ENCODE data around the gene LDLRAD2.
"Not testable (repeated sequence)": the region's sequence is repeated elsewhere in the genome, so short reads cannot be mapped to it uniquely, and the experiment has no call there.

LDLRAD2 gene, protein sequence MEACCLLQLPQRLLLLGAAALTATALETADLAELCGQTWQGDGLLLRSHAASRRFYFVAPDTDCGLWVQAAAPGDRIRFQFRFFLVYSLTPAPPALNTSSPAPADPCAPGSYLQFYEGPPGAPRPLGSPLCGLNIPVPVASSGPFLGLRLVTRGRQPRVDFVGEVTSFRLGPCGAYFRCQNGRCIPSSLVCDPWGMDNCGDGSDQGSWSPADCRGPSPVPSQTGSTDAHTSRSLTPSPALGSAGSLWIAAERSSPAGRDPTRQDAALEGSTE

DNA sequence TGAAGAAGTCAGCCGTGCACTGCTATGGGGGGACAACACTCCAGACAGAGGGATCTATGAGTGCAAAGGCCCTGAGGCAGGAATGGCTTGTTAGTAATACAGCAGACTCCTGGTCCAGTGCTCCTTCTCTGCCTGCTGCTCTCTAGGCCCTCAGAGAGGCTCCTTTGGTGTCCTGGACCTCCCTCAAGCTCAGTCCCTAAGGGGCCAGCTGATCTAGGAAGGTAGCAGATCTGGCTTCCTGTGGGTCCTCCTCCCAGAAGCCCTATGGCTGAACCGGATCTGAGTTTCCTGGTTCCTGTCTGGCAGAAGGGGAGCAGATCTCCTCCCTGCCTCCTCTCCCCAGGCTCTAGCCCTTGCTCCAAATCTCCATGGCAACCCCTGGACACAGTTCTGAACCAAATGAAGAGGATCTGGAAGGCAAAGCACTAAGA is at the start of gene LDLRAD2:
Gene LDLRAD2, plus strand, starts transcription at position 391 of the 431 bp plus-strand sequence. CDS start 187 bp downstream, outside the sequence.
- no peaks in the 10 kb centered on the region for H3K9me3 Mint-ChIP-seq
- H3K36me3 Mint-ChIP-seq (ENCODE audit: insufficient read depth), result no peaks in the 10 kb centered on the region
- DNase-seq (ENCODE audit: low spot score in 2 of 2) (no peak), ATAC-seq (replicated peaks; ENCODE audit: extremely low read depth, poor library complexity, severe bottlenecking) (no peak)
- H3K4me3 Mint-ChIP-seq, result no peak within 1 kb of the TSS
- H3K4me1 Mint-ChIP-seq, result no peaks in the 10 kb centered on the region
- H3K27ac Mint-ChIP-seq (ENCODE audit: low read depth), result no peak within 1 kb of the TSS
- H3K27me3 Mint-ChIP-seq, result peaks cover 30% of the 10 kb centered on the region

DNA sequence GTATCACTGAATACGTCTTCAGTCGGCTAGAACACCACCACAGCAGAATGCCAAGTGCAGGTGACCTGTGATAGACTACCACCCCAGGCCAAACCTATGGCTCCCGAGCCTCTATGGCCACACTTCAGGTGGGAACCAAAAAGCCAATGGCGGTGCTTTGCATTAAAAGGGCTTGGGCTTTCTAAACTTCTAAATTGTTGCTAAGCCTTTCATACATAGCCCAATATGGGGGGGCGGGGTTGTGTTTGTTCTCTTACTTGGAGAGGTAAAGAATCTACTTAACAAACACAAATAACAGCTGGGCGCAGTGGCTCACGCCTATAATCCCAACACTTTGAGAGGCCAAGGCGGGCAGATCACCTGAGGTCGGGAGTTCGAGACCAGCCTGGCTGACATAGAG is 48.8 kb upstream of the LDLRAD2 start:
- H3K4me3 Mint-ChIP-seq, result no peak overlapping the region
- peaks cover 51% of the 10 kb centered on the region for H3K4me1 Mint-ChIP-seq
- peaks cover 5% of the 10 kb centered on the region for H3K36me3 Mint-ChIP-seq (ENCODE audit: insufficient read depth)
- no peaks in the 10 kb centered on the region for H3K27me3 Mint-ChIP-seq
- no peak for ATAC-seq (replicated peaks; ENCODE audit: extremely low read depth, poor library complexity, severe bottlenecking)
- no peaks in the 10 kb centered on the region for H3K9me3 Mint-ChIP-seq
- H3K27ac Mint-ChIP-seq (ENCODE audit: low read depth), result peak overlapping the region; percentile 7
- no peak for DNase-seq (ENCODE audit: low spot score in 2 of 2)

DNA sequence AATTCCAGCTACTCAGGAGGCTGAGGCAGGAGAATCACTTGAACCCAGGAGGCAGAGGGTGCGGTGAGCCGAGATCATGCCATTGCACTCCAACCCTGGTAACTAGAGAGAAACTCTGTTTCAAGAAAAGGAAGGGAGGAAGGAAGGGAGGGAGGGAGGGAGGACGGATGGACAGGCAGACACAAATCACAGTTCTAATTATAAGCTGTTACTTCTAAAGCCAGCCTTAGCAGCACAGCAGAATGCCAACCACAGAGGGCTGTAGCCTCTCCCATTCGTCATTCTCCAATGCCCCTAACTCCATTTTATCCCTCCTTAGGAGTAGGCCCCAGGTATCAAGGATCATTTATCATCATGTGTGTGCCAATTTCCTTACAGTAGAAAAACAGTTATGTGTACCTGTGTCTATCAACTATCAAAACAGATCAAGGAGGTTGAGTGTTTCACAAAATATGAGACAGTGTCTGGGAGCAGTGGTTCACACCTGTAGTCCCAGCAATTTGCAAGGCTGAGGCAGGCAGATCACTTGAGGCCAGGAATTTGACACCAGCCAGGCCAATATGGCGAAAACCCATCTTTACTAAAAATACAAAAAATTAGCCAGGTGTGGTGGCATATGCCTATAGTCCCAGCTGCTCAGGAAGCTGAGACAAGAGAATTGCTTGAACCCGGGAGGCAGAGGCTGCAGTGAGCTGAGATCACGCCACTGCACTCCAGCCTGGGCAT is 48.2 kb upstream of the LDLRAD2 start:
- ATAC-seq (replicated peaks; ENCODE audit: extremely low read depth, poor library complexity, severe bottlenecking) (no peak), DNase-seq (ENCODE audit: low spot score in 2 of 2) (no peak)
- Mint-ChIP-seq H3K36me3 (ENCODE audit: insufficient read depth) (peaks cover 7% of the 10 kb centered on the region), H3K27ac (ENCODE audit: low read depth) (no peak overlapping the region), H3K27me3 (no peaks in the 10 kb centered on the region), H3K9me3 (no peaks in the 10 kb centered on the region), H3K4me3 (no peak overlapping the region), H3K4me1 (peaks cover 52% of the 10 kb centered on the region)

DNA sequence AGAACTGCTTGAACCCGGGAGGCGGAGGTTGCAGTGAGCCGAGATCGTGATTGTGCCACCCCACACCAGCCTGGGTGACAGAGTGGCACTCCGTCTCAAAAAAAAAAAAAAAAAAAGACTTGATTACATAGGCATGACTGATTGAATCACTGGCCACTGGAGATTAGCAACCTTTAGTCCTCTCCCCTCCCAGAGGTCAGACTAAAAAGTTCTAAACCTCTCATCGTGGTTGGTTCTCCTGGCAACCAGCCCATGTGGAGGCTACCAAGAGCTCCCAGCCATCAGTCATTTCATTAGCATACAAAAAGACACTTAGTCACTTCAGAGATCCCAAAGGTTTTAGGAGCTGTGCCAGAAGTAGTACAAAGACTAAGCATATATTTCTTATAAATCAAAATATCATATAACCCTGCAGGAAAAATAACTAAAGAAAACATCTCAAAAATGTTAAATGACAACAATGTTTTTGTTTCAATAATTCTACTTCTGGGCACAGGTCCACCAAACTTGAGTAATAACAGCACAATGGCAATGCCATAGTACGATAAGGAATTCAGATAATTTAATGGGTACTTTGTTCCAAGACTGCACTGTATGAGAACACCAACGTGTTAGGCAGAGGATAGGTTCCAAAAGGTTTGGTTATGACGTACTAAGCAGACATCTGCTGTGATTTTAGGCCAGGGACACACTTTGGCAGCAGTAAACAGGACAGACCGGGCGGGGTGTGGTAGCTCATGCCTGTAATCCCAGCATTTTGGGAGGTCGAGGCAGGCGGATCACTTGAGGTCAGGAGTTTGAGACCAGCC is 47.2 kb upstream of the LDLRAD2 start:
- Mint-ChIP-seq H3K27me3 (no peaks in the 10 kb centered on the region), H3K36me3 (ENCODE audit: insufficient read depth) (peaks cover 10% of the 10 kb centered on the region), H3K9me3 (no peaks in the 10 kb centered on the region), H3K27ac (ENCODE audit: low read depth) (no peak overlapping the region), H3K4me1 (peaks cover 53% of the 10 kb centered on the region), H3K4me3 (no peak overlapping the region)
- DNase-seq (ENCODE audit: low spot score in 2 of 2) (no peak), ATAC-seq (replicated peaks; ENCODE audit: extremely low read depth, poor library complexity, severe bottlenecking) (no peak)

DNA sequence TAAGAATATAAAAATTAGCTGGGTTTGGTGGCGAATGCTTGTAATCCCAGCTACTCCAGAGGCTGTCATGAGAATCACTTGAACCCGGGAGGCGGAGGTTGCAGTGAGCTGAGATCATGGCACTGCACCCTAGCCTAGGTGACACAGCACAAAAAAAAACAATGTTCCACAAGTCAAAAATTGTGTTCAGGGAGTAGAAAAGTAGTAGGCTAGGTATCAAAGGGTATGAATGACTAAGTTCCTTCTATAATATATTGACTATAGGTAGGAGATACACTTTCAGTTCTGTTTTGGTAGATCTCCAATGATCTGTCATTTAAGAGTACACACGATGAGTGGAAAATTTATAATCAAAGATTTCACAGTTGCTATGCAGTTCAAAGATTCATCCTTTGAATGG is 45.9 kb upstream of the LDLRAD2 start:
- no peak for ATAC-seq (replicated peaks; ENCODE audit: extremely low read depth, poor library complexity, severe bottlenecking)
- Mint-ChIP-seq H3K4me1 (peaks cover 55% of the 10 kb centered on the region), H3K27me3 (no peaks in the 10 kb centered on the region), H3K36me3 (ENCODE audit: insufficient read depth) (peaks cover 12% of the 10 kb centered on the region), H3K4me3 (no peak overlapping the region), H3K9me3 (no peaks in the 10 kb centered on the region), H3K27ac (ENCODE audit: low read depth) (peak overlapping the region; percentile 46)
- DNase-seq (ENCODE audit: low spot score in 2 of 2), result no peak

DNA sequence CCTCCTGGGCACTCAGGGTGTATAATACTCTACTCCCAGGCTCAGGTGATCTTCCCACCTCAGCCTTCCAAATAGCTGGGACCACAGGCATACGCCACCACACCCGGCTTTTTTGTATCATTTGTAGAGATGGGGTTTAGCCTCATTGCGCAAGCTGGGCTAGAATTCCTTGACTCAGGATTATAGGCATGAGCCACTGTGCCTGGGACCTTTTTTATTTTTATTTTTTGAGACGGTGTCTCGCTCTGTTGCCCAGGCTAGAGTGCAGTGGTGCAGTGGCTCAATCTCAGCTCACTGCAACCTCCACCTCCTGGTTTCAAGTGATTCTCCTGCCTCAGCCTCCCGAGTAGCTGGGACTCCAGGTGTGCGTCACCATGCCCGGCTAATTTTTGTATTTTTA is 45.0 kb upstream of the LDLRAD2 start:
- H3K9me3 Mint-ChIP-seq; H3K27ac Mint-ChIP-seq (ENCODE audit: low read depth); ATAC-seq (replicated peaks; ENCODE audit: extremely low read depth, poor library complexity, severe bottlenecking); H3K27me3 Mint-ChIP-seq; H3K4me3 Mint-ChIP-seq; DNase-seq (ENCODE audit: low spot score in 2 of 2): not testable (repeated sequence)
- Mint-ChIP-seq H3K4me1 (peaks cover 50% of the 10 kb centered on the region), H3K36me3 (ENCODE audit: insufficient read depth) (peaks cover 12% of the 10 kb centered on the region)

DNA sequence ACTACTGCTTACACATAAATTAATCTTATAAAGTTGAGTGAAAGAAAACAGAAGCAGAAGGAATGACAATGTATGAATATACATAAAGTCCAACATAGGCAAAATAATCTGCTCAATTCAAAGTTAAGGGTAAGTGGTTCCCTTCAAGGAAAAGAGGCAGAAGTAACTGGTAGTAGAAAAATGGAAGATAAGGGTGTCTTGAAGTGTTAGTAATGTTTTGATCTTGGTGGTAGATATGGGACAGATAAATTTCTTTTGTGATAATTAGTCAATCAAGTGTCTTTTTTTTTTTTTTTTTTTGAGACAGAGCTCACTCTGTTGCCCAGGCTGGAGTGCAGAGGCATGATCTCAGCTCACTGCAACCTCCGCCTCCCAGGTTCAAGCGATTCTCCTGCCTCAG is 41.9 kb upstream of the LDLRAD2 start:
- H3K4me1 Mint-ChIP-seq, result peaks cover 49% of the 10 kb centered on the region
- ATAC-seq (replicated peaks; ENCODE audit: extremely low read depth, poor library complexity, severe bottlenecking), result no peak
- peak overlapping the region; percentile 65 for H3K27ac Mint-ChIP-seq (ENCODE audit: low read depth)
- H3K9me3 Mint-ChIP-seq, result no peaks in the 10 kb centered on the region
- H3K4me3 Mint-ChIP-seq, result no peak overlapping the region
- no peaks in the 10 kb centered on the region for H3K27me3 Mint-ChIP-seq
- no peak for DNase-seq (ENCODE audit: low spot score in 2 of 2)
- peaks cover 16% of the 10 kb centered on the region for H3K36me3 Mint-ChIP-seq (ENCODE audit: insufficient read depth)

DNA sequence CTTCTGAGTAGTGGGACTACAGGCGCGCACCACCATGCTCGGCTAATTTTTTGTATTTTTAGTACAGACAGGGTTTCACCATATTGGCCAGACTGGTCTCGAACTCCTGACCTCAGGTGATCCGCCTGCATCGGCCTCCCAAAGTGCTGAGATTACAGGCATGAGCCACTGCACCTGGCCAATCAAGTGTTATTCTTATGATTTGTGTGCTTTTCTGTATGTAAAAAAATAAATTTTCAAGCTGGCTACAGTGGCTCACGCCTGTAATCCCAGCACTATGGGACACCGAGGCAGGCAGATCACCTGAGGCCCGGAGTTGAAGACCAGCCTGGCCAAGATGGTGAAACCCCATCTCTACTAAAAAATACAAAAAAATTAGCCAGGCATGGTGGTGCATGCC is 41.5 kb upstream of the LDLRAD2 start:
- peak overlapping the region; percentile 65 for H3K27ac Mint-ChIP-seq (ENCODE audit: low read depth)

DNA sequence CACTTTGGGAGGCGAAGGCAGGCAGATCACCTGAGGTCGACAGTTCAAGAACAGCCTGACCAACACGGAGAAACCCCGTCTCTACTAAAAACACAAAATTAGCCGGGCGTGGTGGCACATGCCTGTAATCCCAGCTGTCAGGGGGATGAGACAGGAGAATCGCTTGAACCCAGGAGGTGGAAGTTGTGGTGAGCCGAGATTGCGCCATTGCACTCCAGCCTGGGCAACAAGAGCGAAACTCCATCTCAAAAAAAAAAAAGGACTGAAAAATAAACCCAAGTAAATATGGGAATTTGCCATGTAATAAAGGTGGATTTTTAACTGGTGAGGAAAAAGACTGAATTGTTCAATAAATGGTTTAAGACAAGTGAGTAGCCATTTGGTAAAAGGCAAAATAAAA is 40.4 kb upstream of the LDLRAD2 start:
- not testable (repeated sequence) for DNase-seq (ENCODE audit: low spot score in 2 of 2)

More for the DNA sequence above, 41.5 kb upstream of the LDLRAD2 start:
- ATAC-seq (replicated peaks; ENCODE audit: extremely low read depth, poor library complexity, severe bottlenecking); H3K4me3 Mint-ChIP-seq; H3K27me3 Mint-ChIP-seq; H3K9me3 Mint-ChIP-seq; DNase-seq (ENCODE audit: low spot score in 2 of 2): not testable (repeated sequence)
- Mint-ChIP-seq H3K4me1 (peaks cover 49% of the 10 kb centered on the region), H3K36me3 (ENCODE audit: insufficient read depth) (peaks cover 16% of the 10 kb centered on the region)

DNA sequence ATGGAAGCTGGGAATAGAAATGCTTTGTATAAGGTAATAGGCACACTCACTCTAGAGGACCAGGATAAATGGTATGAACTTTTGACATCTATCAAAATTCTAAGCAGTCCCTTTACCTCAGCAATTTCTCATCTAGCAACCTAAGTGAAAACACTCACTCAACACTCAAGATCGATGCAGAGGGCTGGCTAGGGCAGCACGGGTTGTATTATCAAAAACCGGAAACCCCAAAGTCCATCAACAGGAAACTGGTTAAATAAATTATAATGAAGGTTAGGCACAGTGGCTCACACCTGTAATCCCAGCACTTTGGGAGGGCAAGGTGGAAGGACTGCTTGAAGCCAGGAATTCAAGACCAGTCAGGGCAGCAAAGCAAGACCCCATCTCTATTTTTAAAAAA is 38.5 kb upstream of the LDLRAD2 start:
- Mint-ChIP-seq H3K9me3 (no peaks in the 10 kb centered on the region), H3K4me3 (peak overlapping the region; percentile 27), H3K4me1 (peaks cover 55% of the 10 kb centered on the region), H3K27me3 (no peaks in the 10 kb centered on the region), H3K27ac (ENCODE audit: low read depth) (peak overlapping the region; percentile 38), H3K36me3 (ENCODE audit: insufficient read depth) (peaks cover 15% of the 10 kb centered on the region)
- ATAC-seq (replicated peaks; ENCODE audit: extremely low read depth, poor library complexity, severe bottlenecking) (peak; percentile 81), DNase-seq (ENCODE audit: low spot score in 2 of 2) (no peak)

More for the DNA sequence above, 40.4 kb upstream of the LDLRAD2 start:
- H3K4me1 Mint-ChIP-seq, result peaks cover 50% of the 10 kb centered on the region
- peaks cover 16% of the 10 kb centered on the region for H3K36me3 Mint-ChIP-seq (ENCODE audit: insufficient read depth)
- H3K27me3 Mint-ChIP-seq; ATAC-seq (replicated peaks; ENCODE audit: extremely low read depth, poor library complexity, severe bottlenecking); H3K4me3 Mint-ChIP-seq; H3K9me3 Mint-ChIP-seq: not testable (repeated sequence)
- peak overlapping the region; percentile 59 for H3K27ac Mint-ChIP-seq (ENCODE audit: low read depth)

DNA sequence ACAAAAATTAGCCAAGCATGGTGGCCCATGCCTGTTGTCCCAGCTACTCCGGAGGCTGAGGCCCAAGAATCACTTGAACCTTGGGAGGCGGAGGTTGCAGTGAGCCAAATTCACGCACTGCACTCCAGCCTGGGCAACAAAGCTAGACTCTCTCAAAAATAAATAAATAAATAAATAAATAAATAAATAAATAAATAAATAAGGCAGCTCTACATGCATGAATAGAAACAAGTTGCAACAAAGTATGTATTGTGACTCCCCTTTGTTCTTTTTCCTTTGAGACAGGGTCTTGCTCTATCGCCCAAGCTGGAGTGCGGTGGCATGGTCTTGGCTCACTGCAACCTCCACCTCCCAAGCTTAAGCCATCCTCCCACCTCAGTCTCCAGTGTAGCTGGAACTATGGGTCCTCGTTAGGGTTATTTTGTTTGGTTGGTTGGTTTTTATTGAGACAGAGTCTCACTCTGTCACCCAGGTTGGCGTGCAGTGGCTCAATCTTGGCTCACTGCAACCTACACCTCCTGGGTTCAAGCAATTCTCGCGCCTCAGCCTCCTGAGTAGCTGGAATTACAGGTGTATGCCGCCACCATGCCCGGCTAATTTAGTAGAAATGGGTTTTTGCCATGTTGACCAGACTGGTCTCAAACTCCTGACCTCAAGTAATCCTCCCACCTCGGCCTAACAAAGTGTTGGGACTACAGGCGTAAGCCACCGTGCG is 37.1 kb upstream of the LDLRAD2 start:
- no peak for ATAC-seq (replicated peaks; ENCODE audit: extremely low read depth, poor library complexity, severe bottlenecking)
- Mint-ChIP-seq H3K4me1 (peaks cover 51% of the 10 kb centered on the region), H3K27ac (ENCODE audit: low read depth) (no peak overlapping the region)

DNA sequence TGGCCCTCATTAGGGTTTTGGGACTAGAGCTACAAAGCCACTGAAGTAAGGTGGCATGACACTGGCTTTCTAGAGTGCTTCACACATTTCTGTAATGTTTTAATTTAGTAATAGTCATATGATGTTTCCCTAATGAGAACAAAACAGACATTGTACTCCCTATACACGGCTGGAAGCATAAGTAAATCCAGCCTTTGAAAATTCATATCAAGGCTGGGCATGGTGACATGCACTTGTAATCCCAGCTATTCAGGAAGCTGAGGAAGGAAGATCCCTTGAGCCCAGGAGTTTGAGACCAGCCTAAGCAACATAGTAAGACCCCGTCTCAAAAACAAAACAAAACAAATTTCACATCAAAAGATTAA is 36.5 kb upstream of the LDLRAD2 start:
- ATAC-seq (replicated peaks; ENCODE audit: extremely low read depth, poor library complexity, severe bottlenecking) (no peak), DNase-seq (ENCODE audit: low spot score in 2 of 2) (no peak)
- no peak overlapping the region for H3K4me3 Mint-ChIP-seq
- H3K4me1 Mint-ChIP-seq, result peaks cover 51% of the 10 kb centered on the region
- H3K27ac Mint-ChIP-seq (ENCODE audit: low read depth), result no peak overlapping the region
- peaks cover 9% of the 10 kb centered on the region for H3K36me3 Mint-ChIP-seq (ENCODE audit: insufficient read depth)
- no peaks in the 10 kb centered on the region for H3K9me3 Mint-ChIP-seq
- H3K27me3 Mint-ChIP-seq, result no peaks in the 10 kb centered on the region

More for the DNA sequence above, 37.1 kb upstream of the LDLRAD2 start:
- H3K9me3 Mint-ChIP-seq, result no peaks in the 10 kb centered on the region
- peaks cover 9% of the 10 kb centered on the region for H3K36me3 Mint-ChIP-seq (ENCODE audit: insufficient read depth)
- no peak for DNase-seq (ENCODE audit: low spot score in 2 of 2)
- no peaks in the 10 kb centered on the region for H3K27me3 Mint-ChIP-seq
- H3K4me3 Mint-ChIP-seq, result no peak overlapping the region
